Uterus (tissue), 2 donors: Measurements from ENCODE around the gene CDC25A.

Source experiments
- POLR2A ChIP-seq, 2 donors: fragments of 450-650 bp; IDR thresholded peaks; one replicate each; pipeline ENCODE4 v1.6.1; 2016; ENCODE audit warnings: antibody characterized with exemption in 2 of 2, mild to moderate bottlenecking in 1 of 2, moderate library complexity in 1 of 2
- TF ChIP-seq, protein P1 (sequence below), 4 experiments: fragments of 200-600 bp in 2 of 4; fragments of 450-650 bp in 2 of 4; sonication (generic) in 2 of 4; IDR thresholded peaks; one replicate each; pipeline ENCODE4 v1.5.1; 2016 to 2019; ENCODE audit warnings: antibody characterized with exemption in 4 of 4, mild to moderate bottlenecking in 2 of 4, moderate library complexity in 1 of 4

DNA sequence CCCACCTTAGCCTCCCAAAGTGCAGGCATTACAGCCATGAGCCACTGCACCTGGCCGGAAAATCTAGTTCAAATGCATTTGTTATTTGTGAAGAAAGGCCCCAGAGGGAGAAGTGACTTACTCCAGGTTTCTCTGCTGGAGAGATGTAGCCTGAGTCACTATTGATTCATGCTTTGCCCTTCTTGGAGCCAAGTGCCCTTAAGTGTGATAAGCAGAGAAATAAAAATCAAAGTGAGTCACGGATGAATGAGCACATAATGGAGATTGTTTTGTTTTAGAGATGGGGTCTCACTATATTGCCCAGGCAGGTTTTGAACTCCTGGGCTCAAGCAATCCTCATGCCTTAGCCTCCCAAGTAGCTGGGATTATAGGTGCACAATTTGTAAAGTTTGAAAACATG, 33.1 kb downstream of the CDC25A start:
- TF ChIP-seq, protein P1, sequence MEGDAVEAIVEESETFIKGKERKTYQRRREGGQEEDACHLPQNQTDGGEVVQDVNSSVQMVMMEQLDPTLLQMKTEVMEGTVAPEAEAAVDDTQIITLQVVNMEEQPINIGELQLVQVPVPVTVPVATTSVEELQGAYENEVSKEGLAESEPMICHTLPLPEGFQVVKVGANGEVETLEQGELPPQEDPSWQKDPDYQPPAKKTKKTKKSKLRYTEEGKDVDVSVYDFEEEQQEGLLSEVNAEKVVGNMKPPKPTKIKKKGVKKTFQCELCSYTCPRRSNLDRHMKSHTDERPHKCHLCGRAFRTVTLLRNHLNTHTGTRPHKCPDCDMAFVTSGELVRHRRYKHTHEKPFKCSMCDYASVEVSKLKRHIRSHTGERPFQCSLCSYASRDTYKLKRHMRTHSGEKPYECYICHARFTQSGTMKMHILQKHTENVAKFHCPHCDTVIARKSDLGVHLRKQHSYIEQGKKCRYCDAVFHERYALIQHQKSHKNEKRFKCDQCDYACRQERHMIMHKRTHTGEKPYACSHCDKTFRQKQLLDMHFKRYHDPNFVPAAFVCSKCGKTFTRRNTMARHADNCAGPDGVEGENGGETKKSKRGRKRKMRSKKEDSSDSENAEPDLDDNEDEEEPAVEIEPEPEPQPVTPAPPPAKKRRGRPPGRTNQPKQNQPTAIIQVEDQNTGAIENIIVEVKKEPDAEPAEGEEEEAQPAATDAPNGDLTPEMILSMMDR (IDR thresholded peaks at IDR 0.05), result no peak
- no peak for TF ChIP-seq POLR2A (IDR thresholded peaks at IDR 0.05)
